Measurements from ENCODE around the gene SGCD.

GRCh38 chr5:156456857-156457256 lies 129.9 kb downstream of the SGCD start:
- TF ChIP-seq CTCF (IDR thresholded peaks at IDR 0.05; ENCODE audit: insufficient read depth, low read length) (no peak), POLR2AphosphoS5 (IDR thresholded peaks at IDR 0.05; ENCODE audit: low read depth) (no peak), SPI1 (IDR thresholded peaks at IDR 0.05; ENCODE audit: borderline replicate concordance, low read depth) (no peak), GABPA (IDR thresholded peaks at IDR 0.05; ENCODE audit: low read depth) (no peak)
